HepG2 (cell line): ENCODE results near the gene MYOM1.

ENCODE experiments used
- CTCF ChIP-seq: sonication (generic); formaldehyde crosslinking; IDR thresholded peaks from 2 replicates; pipeline ENCODE4 v1.5.0; 2020; ENCODE audit warnings: mild to moderate bottlenecking, missing genetic modification reagents, moderate library complexity
- EZH2 ChIP-seq: conservative IDR thresholded peaks from 2 replicates; pipeline ENCODE4 v1.6.1; 2012; ENCODE audit warnings: mild to moderate bottlenecking, low read depth, low read length, moderate library complexity
- HNRNPLL ChIP-seq: fragments of 200-400 bp; formaldehyde crosslinking; IDR thresholded peaks from 2 replicates; pipeline ENCODE4 v1.6.1; 2017; ENCODE audit warnings: mild to moderate bottlenecking, low read depth, low read length; ENCODE audit not compliant: poor library complexity, severe bottlenecking
- MAX ChIP-seq: IDR thresholded peaks from 2 replicates; pipeline ENCODE4 v1.6.1; 2012; ENCODE audit warnings: inconsistent platforms
- NPAS2 ChIP-seq: sonication (generic); formaldehyde crosslinking; IDR thresholded peaks from 2 replicates; pipeline ENCODE4 v1.8.0; 2022; ENCODE audit warnings: mild to moderate bottlenecking, missing genetic modification reagents, borderline replicate concordance
- ZFAT ChIP-seq: sonication (generic); formaldehyde crosslinking; conservative IDR thresholded peaks from 2 replicates; pipeline ENCODE4 v1.8.1; 2023; ENCODE audit warnings: missing genetic modification reagents, inconsistent platforms
- ZNF362 ChIP-seq: sonication (generic); formaldehyde crosslinking; IDR thresholded peaks from 2 replicates; pipeline ENCODE4 v1.4.0; 2020; ENCODE audit warnings: missing genetic modification reagents, mild to moderate bottlenecking, borderline replicate concordance

GRCh38 chr18:3121259-3121658 lies 98.5 kb downstream of the MYOM1 start:
- TF ChIP-seq CTCF (CRISPR knock-in tag) (no peak), ZFAT (CRISPR knock-in tag) (no peak), ZNF362 (CRISPR knock-in tag) (no peak), HNRNPLL (no peak), MAX (no peak), EZH2 (no peak), NPAS2 (CRISPR knock-in tag) (no peak)
